GM19463 (cell line): ENCODE results near the gene RSPRY1.

Experiments
- ATAC-seq: cut with Tn5 transposase; IDR thresholded peaks from one replicate; pipeline ENCODE4 v1.9.1; 2021; ENCODE audit warnings: mild to moderate bottlenecking, moderate library complexity; ENCODE audit not compliant: unreplicated experiment

The RSPRY1 gene

GRCh38 chr16:57152096-57153093, 33.7 kb upstream of the RSPRY1 start:
- no peak for ATAC-seq

- ATAC-seq, result no peak
Measured at GRCh38 chr16:57153841-57154240, 32.3 kb upstream of the RSPRY1 start.

GRCh38 chr16:57155702-57156350, 30.3 kb upstream of the RSPRY1 start:
- ATAC-seq, result no peak

GRCh38 chr16:57156351-57156703, 29.8 kb upstream of the RSPRY1 start:
- no peak for ATAC-seq

- ATAC-seq, result no peak
Measured at GRCh38 chr16:57157533-57157932, 28.6 kb upstream of the RSPRY1 start.

GRCh38 chr16:57159447-57159846, 26.7 kb upstream of the RSPRY1 start:
- no peak for ATAC-seq

GRCh38 chr16:57163842-57164241, 22.3 kb upstream of the RSPRY1 start:
- no peak for ATAC-seq

- ATAC-seq, result no peak
Measured at GRCh38 chr16:57165483-57165882, 20.6 kb upstream of the RSPRY1 start.

- no peak for ATAC-seq
Measured at GRCh38 chr16:57165938-57166337, 20.2 kb upstream of the RSPRY1 start.

GRCh38 chr16:57166451-57166850, 19.7 kb upstream of the RSPRY1 start:
- no peak for ATAC-seq

GRCh38 chr16:57166951-57167350, 19.2 kb upstream of the RSPRY1 start:
- no peak for ATAC-seq

- ATAC-seq, result no peak
Measured at GRCh38 chr16:57167538-57167937, 18.6 kb upstream of the RSPRY1 start.

GRCh38 chr16:57167953-57168352, 18.2 kb upstream of the RSPRY1 start:
- no peak for ATAC-seq

- no peak for ATAC-seq
Measured at GRCh38 chr16:57169327-57169726, 16.8 kb upstream of the RSPRY1 start.

- no peak for ATAC-seq
Measured at GRCh38 chr16:57172721-57173290, 13.3 kb upstream of the RSPRY1 start.

GRCh38 chr16:57175896-57176295, 10.2 kb upstream of the RSPRY1 start:
- ATAC-seq, result no peak

GRCh38 chr16:57178196-57178595, 7.9 kb upstream of the RSPRY1 start:
- no peak for ATAC-seq

GRCh38 chr16:57178793-57179212, 7.3 kb upstream of the RSPRY1 start:
- no peak for ATAC-seq

- ATAC-seq, result no peak
Measured at GRCh38 chr16:57179215-57179828, 6.8 kb upstream of the RSPRY1 start.

GRCh38 chr16:57184113-57184512, 2.0 kb upstream of the RSPRY1 start:
- no peak for ATAC-seq

GRCh38 chr16:57184887-57185445, 1.2 kb upstream of the RSPRY1 start:
- ATAC-seq, result no peak
